ENCODE measurements around the gene HAAO.

GRCh38 chr2:42792087-42792582 is 248 bp downstream of the HAAO start:
- TF ChIP-seq POLR2A (IDR thresholded peaks at IDR 0.05), result no peak
- TF ChIP-seq CTCF (IDR thresholded peaks at IDR 0.05), result no peak
- TF ChIP-seq EP300 (IDR thresholded peaks at IDR 0.05), result no peak

Measured in ovary (tissue), 3 donors.